Panc1 (cell line): Measurements from ENCODE around the gene ADD2.

Experiments used
- CTCF ChIP-seq: fragments of 450-650 bp; IDR thresholded peaks from 2 replicates; pipeline ENCODE4 v1.5.1; 2017; ENCODE audit warnings: mild to moderate bottlenecking
- POLR2AphosphoS5 ChIP-seq: IDR thresholded peaks from 2 replicates; pipeline ENCODE4 v1.6.1; 2012; ENCODE audit warnings: mild to moderate bottlenecking, low read depth, low read length, moderate library complexity
- REST ChIP-seq, 2 experiments: IDR thresholded peaks; 2 replicates each; pipeline ENCODE4 v1.6.1; 2011 to 2012; ENCODE audit warnings: low read depth in 2 of 2, control low read depth in 1 of 2, low read length in 1 of 2, mild to moderate bottlenecking in 1 of 2, moderate library complexity in 1 of 2; ENCODE audit not compliant: insufficient read depth in 1 of 2
- SIN3A ChIP-seq: IDR thresholded peaks from 2 replicates; pipeline ENCODE4 v1.6.1; 2012; ENCODE audit warnings: low read depth, mild to moderate bottlenecking, low read length, moderate library complexity, borderline replicate concordance; ENCODE audit not compliant: insufficient read depth
- TCF7L2 ChIP-seq: IDR thresholded peaks from 2 replicates; pipeline ENCODE4 v1.6.1; 2011; ENCODE audit warnings: mild to moderate bottlenecking, low read depth, low read length, inconsistent platforms

DNA sequence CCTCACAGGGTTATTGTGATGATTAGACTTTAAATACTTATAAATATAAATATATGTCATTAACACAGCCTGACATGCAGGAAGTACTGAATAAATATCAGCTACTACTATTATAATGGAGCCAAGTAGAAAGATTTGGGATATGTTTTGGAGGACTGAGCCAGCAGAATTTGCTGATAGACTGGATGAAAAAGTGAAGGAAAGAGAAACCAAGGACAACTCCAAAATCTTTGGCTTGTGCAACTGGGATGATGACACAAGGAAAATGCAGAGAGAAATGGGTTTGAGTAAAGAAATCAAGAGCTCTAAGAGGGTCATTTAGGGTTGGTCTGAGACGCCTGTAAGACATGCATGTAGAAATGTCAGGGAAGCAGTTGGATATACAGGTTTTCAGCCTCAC lies 15.6 kb downstream of the ADD2 start:
- TF ChIP-seq CTCF: no peak
- TF ChIP-seq TCF7L2: no peak
- TF ChIP-seq REST (IDR thresholded peaks at IDR 0.05; ENCODE audit: insufficient read depth in 1 of 2, low read depth in 2 of 2, low read length in 1 of 2): no peak
- no peak for TF ChIP-seq POLR2AphosphoS5
- TF ChIP-seq SIN3A: no peak
